ENCODE measurements around the gene HIRIP3.

- TF ChIP-seq CTCF (IDR thresholded peaks at IDR 0.05; ENCODE audit: extremely low read depth in 1 of 2, insufficient read depth in 1 of 2, low read depth in 1 of 2, low read length in 2 of 2) (no peak), POLR2AphosphoS5 (IDR thresholded peaks at IDR 0.05; ENCODE audit: insufficient read depth, low read depth, low read length) (no peak), FOS (IDR thresholded peaks at IDR 0.05; ENCODE audit: borderline replicate concordance, insufficient read depth, low read length) (no peak)
Measured at GRCh38 chr16:29990883-29991570, 4.4 kb downstream of the HIRIP3 start.
